Measurements from ENCODE around the gene HORMAD2. TPM values are rescaled to one million over a fixed set of nuclear protein-coding genes. Genes with fewer than 3 reads are reported as not detected.

Gene HORMAD2
- total RNA-seq, 1 donor, result not detected

GRCh38 chr22:30202531-30203006 lies 122.3 kb downstream of the HORMAD2 start:
- no peak for TF ChIP-seq CTCF (IDR thresholded peaks at IDR 0.05; ENCODE audit: insufficient read depth, low read length)

GRCh38 chr22:30204015-30204741 lies 123.9 kb downstream of the HORMAD2 start:
- H3K4me3 ChIP-seq (ENCODE audit: low read depth, low read length), result no peak overlapping the region
- TF ChIP-seq CTCF (IDR thresholded peaks at IDR 0.05; ENCODE audit: insufficient read depth, low read length), result no peak
- no peak for DNase-seq (ENCODE audit: low read depth)

More at GRCh38 chr22:30202531-30203006, 122.3 kb downstream of the HORMAD2 start:
- no peak overlapping the region for H3K4me3 ChIP-seq (ENCODE audit: low read depth, low read length)
- DNase-seq (ENCODE audit: low read depth), result peak; percentile 92

GRCh38 chr22:30204742-30205111 lies 124.5 kb downstream of the HORMAD2 start:
- peak; percentile 92 for DNase-seq (ENCODE audit: low read depth)
- TF ChIP-seq CTCF (IDR thresholded peaks at IDR 0.05; ENCODE audit: insufficient read depth, low read length), result no peak
- no peak overlapping the region for H3K4me3 ChIP-seq (ENCODE audit: low read depth, low read length)

GRCh38 chr22:30205281-30206115 lies 125.2 kb downstream of the HORMAD2 start:
- no peak overlapping the region for H3K4me3 ChIP-seq (ENCODE audit: low read depth, low read length)
- peak; percentile 93 for DNase-seq (ENCODE audit: low read depth)
- TF ChIP-seq CTCF (IDR thresholded peaks at IDR 0.05; ENCODE audit: insufficient read depth, low read length), result no peak

GRCh38 chr22:30206944-30207343 lies 126.7 kb downstream of the HORMAD2 start:
- peak; percentile 8 for TF ChIP-seq CTCF (IDR thresholded peaks at IDR 0.05; ENCODE audit: insufficient read depth, low read length)
- DNase-seq (ENCODE audit: low read depth), result peak; percentile 93
- no peak overlapping the region for H3K4me3 ChIP-seq (ENCODE audit: low read depth, low read length)

GRCh38 chr22:30208631-30209603 lies 128.7 kb downstream of the HORMAD2 start:
- peak; percentile 99 for DNase-seq (ENCODE audit: low read depth)
- no peak for TF ChIP-seq CTCF (IDR thresholded peaks at IDR 0.05; ENCODE audit: insufficient read depth, low read length)
- H3K4me3 ChIP-seq (ENCODE audit: low read depth, low read length), result no peak overlapping the region
